Measurements from ENCODE around the gene PSTPIP1.

DNA sequence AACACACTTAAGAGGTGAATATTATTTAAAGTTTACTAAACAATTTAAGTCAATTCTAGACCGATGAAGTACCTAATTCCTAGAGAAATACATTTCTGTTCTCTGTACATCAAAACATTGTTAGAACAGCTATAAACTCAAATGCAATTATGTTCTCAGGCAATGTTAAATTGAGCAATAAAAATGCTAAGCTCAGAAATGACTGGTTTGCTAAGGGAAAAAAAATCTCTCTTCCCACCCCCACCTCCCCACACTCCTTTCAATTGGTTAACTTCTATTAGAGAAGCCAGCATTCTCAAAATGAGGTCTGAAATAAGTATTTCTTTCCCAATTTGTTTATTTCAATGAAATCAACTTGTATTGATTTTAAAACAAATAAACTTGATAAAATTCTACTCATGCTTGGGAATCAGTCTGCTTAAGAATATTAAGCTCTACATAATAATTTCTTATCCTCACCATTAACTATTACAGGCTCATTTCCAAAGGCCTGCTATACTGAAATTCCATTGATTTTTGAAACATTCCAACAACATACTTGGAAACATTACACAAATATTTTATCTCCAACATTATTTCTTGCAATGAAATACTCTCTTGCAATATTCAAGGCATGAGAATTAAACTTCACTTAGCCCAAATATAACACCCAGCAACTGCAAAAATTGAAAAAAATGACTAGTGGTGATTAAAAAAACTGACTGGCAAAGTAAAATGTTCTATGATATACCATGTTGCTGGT, 53.4 kb downstream of the PSTPIP1 start:
- TF ChIP-seq, protein P1, sequence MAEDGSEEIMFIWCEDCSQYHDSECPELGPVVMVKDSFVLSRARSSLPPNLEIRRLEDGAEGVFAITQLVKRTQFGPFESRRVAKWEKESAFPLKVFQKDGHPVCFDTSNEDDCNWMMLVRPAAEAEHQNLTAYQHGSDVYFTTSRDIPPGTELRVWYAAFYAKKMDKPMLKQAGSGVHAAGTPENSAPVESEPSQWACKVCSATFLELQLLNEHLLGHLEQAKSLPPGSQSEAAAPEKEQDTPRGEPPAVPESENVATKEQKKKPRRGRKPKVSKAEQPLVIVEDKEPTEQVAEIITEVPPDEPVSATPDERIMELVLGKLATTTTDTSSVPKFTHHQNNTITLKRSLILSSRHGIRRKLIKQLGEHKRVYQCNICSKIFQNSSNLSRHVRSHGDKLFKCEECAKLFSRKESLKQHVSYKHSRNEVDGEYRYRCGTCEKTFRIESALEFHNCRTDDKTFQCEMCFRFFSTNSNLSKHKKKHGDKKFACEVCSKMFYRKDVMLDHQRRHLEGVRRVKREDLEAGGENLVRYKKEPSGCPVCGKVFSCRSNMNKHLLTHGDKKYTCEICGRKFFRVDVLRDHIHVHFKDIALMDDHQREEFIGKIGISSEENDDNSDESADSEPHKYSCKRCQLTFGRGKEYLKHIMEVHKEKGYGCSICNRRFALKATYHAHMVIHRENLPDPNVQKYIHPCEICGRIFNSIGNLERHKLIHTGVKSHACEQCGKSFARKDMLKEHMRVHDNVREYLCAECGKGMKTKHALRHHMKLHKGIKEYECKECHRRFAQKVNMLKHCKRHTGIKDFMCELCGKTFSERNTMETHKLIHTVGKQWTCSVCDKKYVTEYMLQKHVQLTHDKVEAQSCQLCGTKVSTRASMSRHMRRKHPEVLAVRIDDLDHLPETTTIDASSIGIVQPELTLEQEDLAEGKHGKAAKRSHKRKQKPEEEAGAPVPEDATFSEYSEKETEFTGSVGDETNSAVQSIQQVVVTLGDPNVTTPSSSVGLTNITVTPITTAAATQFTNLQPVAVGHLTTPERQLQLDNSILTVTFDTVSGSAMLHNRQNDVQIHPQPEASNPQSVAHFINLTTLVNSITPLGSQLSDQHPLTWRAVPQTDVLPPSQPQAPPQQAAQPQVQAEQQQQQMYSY (CRISPR knock-in tag; IDR thresholded peaks at IDR 0.05), result no peak
- TF ChIP-seq, protein P2, sequence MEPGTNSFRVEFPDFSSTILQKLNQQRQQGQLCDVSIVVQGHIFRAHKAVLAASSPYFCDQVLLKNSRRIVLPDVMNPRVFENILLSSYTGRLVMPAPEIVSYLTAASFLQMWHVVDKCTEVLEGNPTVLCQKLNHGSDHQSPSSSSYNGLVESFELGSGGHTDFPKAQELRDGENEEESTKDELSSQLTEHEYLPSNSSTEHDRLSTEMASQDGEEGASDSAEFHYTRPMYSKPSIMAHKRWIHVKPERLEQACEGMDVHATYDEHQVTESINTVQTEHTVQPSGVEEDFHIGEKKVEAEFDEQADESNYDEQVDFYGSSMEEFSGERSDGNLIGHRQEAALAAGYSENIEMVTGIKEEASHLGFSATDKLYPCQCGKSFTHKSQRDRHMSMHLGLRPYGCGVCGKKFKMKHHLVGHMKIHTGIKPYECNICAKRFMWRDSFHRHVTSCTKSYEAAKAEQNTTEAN (CRISPR knock-in tag; IDR thresholded peaks at IDR 0.05), result no peak
- TF ChIP-seq, protein P3, sequence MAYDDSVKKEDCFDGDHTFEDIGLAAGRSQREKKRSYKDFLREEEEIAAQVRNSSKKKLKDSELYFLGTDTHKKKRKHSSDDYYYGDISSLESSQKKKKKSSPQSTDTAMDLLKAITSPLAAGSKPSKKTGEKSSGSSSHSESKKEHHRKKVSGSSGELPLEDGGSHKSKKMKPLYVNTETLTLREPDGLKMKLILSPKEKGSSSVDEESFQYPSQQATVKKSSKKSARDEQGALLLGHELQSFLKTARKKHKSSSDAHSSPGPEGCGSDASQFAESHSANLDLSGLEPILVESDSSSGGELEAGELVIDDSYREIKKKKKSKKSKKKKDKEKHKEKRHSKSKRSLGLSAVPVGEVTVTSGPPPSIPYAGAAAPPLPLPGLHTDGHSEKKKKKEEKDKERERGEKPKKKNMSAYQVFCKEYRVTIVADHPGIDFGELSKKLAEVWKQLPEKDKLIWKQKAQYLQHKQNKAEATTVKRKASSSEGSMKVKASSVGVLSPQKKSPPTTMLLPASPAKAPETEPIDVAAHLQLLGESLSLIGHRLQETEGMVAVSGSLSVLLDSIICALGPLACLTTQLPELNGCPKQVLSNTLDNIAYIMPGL (CRISPR knock-in tag; IDR thresholded peaks at IDR 0.05), result no peak
- no peak for TF ChIP-seq NR2C2 (CRISPR knock-in tag; IDR thresholded peaks at IDR 0.05)

Data from WTC11 (cell line).